Hair follicular keratinocyte (primary cell): Measurements from ENCODE around the gene DDX28. TPM values are rescaled to one million over a fixed set of nuclear protein-coding genes. Genes with fewer than 3 reads are reported as not detected.

Source experiments
- total RNA-seq: library from RNA; depleted of rRNA; stranded (reverse); fragments of >200 nt; gene quantifications from 2 replicates; pipeline ENCODE4 v1.2.3, GENCODE V29; 2015

Gene DDX28, protein sequence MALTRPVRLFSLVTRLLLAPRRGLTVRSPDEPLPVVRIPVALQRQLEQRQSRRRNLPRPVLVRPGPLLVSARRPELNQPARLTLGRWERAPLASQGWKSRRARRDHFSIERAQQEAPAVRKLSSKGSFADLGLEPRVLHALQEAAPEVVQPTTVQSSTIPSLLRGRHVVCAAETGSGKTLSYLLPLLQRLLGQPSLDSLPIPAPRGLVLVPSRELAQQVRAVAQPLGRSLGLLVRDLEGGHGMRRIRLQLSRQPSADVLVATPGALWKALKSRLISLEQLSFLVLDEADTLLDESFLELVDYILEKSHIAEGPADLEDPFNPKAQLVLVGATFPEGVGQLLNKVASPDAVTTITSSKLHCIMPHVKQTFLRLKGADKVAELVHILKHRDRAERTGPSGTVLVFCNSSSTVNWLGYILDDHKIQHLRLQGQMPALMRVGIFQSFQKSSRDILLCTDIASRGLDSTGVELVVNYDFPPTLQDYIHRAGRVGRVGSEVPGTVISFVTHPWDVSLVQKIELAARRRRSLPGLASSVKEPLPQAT
- total RNA-seq, result 7.2 and 9.6 TPM in 2 replicates

DNA sequence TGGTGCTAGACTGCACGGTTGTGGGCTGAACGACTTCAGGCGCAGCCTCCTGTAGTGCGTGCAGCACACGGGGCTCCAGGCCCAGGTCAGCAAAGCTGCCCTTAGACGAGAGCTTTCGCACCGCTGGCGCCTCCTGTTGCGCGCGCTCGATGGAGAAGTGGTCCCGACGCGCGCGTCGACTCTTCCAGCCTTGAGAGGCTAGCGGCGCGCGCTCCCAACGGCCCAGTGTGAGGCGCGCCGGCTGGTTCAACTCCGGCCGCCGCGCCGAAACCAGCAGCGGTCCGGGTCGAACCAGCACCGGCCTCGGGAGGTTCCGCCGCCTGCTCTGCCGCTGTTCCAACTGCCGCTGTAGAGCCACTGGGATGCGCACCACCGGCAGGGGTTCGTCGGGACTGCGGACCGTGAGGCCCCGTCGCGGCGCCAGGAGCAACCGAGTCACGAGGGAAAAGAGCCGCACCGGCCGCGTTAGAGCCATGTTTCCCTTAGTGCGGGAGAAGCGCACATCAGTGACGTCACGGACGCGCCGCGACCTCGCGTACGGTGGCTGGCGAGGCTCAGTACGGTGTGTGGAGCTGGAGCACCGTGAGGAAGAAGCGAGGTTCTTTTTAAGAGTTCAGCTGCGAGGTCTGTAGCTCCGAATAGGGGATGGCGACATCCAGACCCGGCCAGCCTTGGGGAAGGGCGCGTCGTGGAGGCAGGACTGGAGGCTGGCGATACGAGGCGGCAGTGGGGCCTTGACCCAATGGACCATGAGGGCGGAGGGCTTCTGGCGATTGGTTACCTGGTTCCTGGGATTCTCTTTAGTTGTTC lies at the start of gene DDX28, which contains the start of gene DUS2:
Gene DDX28 (minus strand): TSS at position 505 of the 810 bp plus-strand sequence. CDS start 30 bp downstream, at position 475.
Gene DUS2 (plus strand): TSS at position 557 of the 810 bp plus-strand sequence. CDS start 14,740 bp downstream, outside the sequence.

DNA sequence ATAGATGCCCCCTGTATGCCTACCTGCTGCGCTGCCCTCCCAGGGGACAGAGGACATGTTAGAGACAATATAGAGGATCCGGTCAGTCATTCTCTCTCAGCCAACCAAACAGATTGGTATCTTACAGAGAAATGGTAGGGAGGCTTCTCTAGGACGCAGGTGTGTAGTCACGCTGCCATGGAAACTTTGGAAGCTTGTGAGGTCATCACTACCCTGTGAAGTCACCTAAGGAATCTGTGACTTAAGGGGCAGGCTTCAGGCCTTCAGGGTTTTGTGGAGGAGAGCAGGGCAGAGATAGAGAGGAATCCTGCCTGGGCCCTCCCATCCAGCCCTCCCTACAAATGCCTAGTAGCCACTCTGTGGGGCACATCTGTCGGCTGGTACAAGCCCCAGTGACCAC lies 7.4 kb downstream of the DDX28 start, which contains the start of gene DPEP2NB:
Gene DPEP2NB (minus strand): TSS at position 231 of the 400 bp plus-strand sequence. CDS start 141 bp downstream, at position 90.

DNA sequence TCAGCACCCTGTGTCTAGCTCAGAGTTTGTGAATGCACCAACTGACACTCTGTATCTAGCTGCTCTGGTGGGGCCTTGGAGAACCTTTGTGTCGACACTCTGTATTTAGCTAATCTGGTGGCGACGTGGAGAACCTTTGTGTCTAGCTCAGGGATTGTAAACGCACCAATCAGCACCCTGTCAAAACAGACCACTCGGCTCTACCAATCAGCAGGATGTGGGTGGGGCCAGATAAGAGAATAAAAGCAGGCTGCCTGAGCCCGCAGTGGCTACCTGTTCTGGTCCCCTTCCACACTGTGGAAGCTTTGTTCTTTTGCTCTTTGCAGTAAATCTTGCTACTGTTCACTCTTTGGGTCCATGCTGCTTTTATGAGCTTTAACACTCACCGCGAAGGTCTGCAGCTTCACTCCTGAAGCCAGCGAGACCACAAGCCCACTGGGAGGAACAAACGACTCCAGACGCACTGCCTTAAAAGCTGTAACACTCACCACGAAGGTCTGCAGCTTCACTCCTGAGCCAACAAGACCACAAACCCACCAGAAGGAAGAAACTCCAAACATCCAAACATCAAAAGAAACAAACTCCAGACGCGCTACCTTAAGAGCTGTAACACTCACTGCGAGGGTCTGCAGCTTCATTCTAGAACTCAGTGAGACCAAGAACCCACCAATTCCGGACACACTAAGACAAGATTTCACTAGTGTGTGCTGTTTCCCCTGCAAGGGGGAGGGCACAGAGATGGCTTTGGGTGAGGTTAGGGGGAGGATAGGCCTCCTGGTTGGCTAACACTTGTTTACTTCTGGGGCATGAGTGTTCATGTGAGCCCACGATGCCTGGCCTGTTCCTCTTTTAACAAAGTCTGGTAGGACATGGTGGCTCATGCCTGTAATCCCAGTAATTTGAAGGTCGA lies 24.0 kb downstream of the DDX28 start, which contains the start of gene DPEP2:
Gene DPEP2 (minus strand): TSS at position 706 of the 910 bp plus-strand sequence. CDS start 6,272 bp downstream, outside the sequence.

DNA sequence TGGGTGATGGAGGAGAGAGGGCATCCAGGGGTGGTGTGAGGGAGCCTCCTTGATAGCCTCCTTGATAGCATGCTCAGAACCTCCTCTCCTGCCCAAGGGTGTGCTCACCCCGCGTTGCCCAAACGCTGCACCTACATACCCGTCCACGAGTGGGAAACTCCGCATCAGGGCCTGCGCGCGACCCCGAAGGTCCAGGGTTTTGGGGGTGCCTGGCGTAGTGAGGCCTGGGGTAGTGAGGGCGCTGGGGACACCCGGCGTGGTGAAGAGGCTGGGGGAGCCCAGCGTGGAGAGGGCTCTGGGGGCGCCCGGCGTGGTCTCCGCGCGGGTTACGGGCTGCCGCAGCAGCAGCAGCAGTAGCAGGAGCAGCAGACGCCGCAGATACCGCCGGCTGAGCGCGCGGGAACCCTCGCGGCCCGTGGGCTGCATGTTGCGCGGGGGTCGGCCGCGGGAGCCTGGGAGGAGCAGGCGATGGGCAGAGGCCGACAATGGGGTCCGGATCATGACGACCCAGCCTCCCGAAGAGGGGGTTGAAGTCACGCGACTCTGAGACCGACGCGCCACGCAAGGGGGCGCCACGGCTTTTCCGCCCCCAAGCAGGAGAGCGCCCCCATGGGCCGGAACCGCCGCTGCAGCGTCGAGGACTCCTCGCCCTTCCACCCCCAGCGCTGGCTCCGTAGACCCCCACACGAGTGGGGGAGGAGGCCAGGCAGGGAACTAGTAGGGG lies 42.9 kb downstream of the DDX28 start, which contains the start of gene DPEP3:
Gene DPEP3 (minus strand): TSS at position 545 of the 724 bp plus-strand sequence. CDS start 119 bp downstream, at position 426.

Other genes starting within 250 kb of the DDX28 start
- 3.7 TPM in 2 replicates for gene RANBP10, start 216.7 kb downstream of the DDX28 start, total RNA-seq
- gene TSNAXIP1, start 216.3 kb downstream of the DDX28 start, total RNA-seq, result 0.30 TPM in 1 of 2 replicates, not detected in the other
- 28.3 and 57.1 TPM in 2 replicates for gene THAP11, start 180.9 kb downstream of the DDX28 start, total RNA-seq
- gene NUTF2, start 176.3 kb downstream of the DDX28 start, total RNA-seq, result 313 and 331 TPM in 2 replicates
- 18.8 and 19.5 TPM in 2 replicates for gene CENPT, start 175.5 kb downstream of the DDX28 start, total RNA-seq
- gene EDC4, start 150.2 kb downstream of the DDX28 start, total RNA-seq, result 42.2 and 43.0 TPM in 2 replicates
- gene NRN1L, start 138.3 kb downstream of the DDX28 start, total RNA-seq, result not detected in 2 replicates
- 6.2 and 7.4 TPM in 2 replicates for gene PSKH1, start 130.0 kb downstream of the DDX28 start, total RNA-seq
- 0.23 and 1.4 TPM in 2 replicates for gene CTRL, start 91.4 kb downstream of the DDX28 start, total RNA-seq
- 28.8 and 33.7 TPM in 2 replicates for gene PSMB10, start 86.4 kb downstream of the DDX28 start, total RNA-seq
- 6.0 and 9.6 TPM in 2 replicates for gene LCAT, start 79.1 kb downstream of the DDX28 start, total RNA-seq
- 40.9 and 54.0 TPM in 2 replicates for gene SLC12A4, start 54.6 kb downstream of the DDX28 start, total RNA-seq
- 0.27 TPM in 1 of 2 replicates, not detected in the other for gene DPEP3, start 42.7 kb downstream of the DDX28 start, total RNA-seq
- gene DPEP2, start 23.7 kb downstream of the DDX28 start, total RNA-seq, result not detected in 2 replicates
- gene DPEP2NB, start 7.3 kb downstream of the DDX28 start, total RNA-seq, result not detected in 2 replicates
- 27.6 and 45.1 TPM in 2 replicates for gene DUS2, start 52 bp upstream of the DDX28 start, total RNA-seq
- 8.4 and 10.7 TPM in 2 replicates for gene NFATC3, start 62.1 kb upstream of the DDX28 start, total RNA-seq
- gene ESRP2, start 212.9 kb upstream of the DDX28 start, total RNA-seq, result 15.7 and 24.9 TPM in 2 replicates
- gene PLA2G15, start 222.1 kb upstream of the DDX28 start, total RNA-seq, result 13.9 and 15.4 TPM in 2 replicates
- 18.5 and 21.8 TPM in 2 replicates for gene SLC7A6, start 241.3 kb upstream of the DDX28 start, total RNA-seq